Cardiac ventricle fibroblast (primary cell): Measurements from ENCODE around the gene ZNF865. TPM values are rescaled to one million over a fixed set of nuclear protein-coding genes. Genes with fewer than 3 reads are reported as not detected.

Experiments
- total RNA-seq: library from RNA; depleted of rRNA; stranded (reverse); fragments of >200 nt; gene quantifications from 2 replicates; pipeline ENCODE4 v1.2.3, GENCODE V29; 2015

Gene ZNF865
- total RNA-seq: 6.8 and 7.6 TPM in 2 replicates

GRCh38 chr19:55605637-55606470 is at the start of gene ZNF865:
TSS of gene ZNF865 (plus strand) at chr19:55605647. CDS start at chr19:55613619, 7,972 bp downstream.

GRCh38 chr19:55580628-55581144 is 24.8 kb upstream of the ZNF865 start, which contains the start of gene ZNF579:
TSS of gene ZNF579 (minus strand) at chr19:55580848. CDS start at chr19:55579639, 1,209 bp downstream.

GRCh38 chr19:55599468-55599841 is 6.0 kb upstream of the ZNF865 start, which contains the start of gene FIZ1:
TSS of gene FIZ1 (minus strand) at chr19:55599517. CDS start at chr19:55597865, 1,652 bp downstream.

GRCh38 chr19:55599842-55600661 is 5.4 kb upstream of the ZNF865 start, which contains the start of gene ZNF524:
TSS of gene ZNF524 (plus strand) at chr19:55600288. CDS start at chr19:55602113, 1,825 bp downstream.

GRCh38 chr19:55624109-55625003 is 18.9 kb downstream of the ZNF865 start, which contains the start of gene ZNF784:
TSS of gene ZNF784 (minus strand) at chr19:55624566. CDS start at chr19:55624561, 5 bp downstream.

GRCh38 chr19:55640577-55641425 is 35.4 kb downstream of the ZNF865 start, which contains the start of gene ZNF580:
TSS of gene ZNF580 (plus strand) at chr19:55641002. CDS start at chr19:55642509, 1,507 bp downstream.

GRCh38 chr19:55643003-55643886 is 37.8 kb downstream of the ZNF865 start, which contains the start of gene ZNF581:
TSS of gene ZNF581 (plus strand) at chr19:55643649. CDS start at chr19:55644572, 923 bp downstream.

GRCh38 chr19:55647732-55648584 is 42.5 kb downstream of the ZNF865 start, which contains the start of gene CCDC106:
TSS of gene CCDC106 (plus strand) at chr19:55648212. CDS start at chr19:55649047, 835 bp downstream.

GRCh38 chr19:55654868-55655647 is 49.6 kb downstream of the ZNF865 start, which contains the start of gene U2AF2:
TSS of gene U2AF2 (plus strand) at chr19:55655035. CDS start at chr19:55655105, 70 bp downstream.

Other genes with a start within 250 kb of the ZNF865 start
- gene GARIN5B, start 242.4 kb upstream of the ZNF865 start, total RNA-seq: not detected in 2 replicates
- 0.15 and 0.31 TPM in 2 replicates for gene IL11, start 235.2 kb upstream of the ZNF865 start, total RNA-seq
- not detected in 2 replicates for gene TMEM190, start 228.8 kb upstream of the ZNF865 start, total RNA-seq
- 0.19 and 0.83 TPM in 2 replicates for gene TMEM238, start 221.4 kb upstream of the ZNF865 start, total RNA-seq
- 656 and 731 TPM in 2 replicates for gene RPL28, start 219.7 kb upstream of the ZNF865 start, total RNA-seq
- 22.0 and 33.7 TPM in 2 replicates for gene UBE2S, start 197.9 kb upstream of the ZNF865 start, total RNA-seq
- gene SHISA7, start 162.3 kb upstream of the ZNF865 start, total RNA-seq: not detected in 2 replicates
- gene ISOC2, start 144.0 kb upstream of the ZNF865 start, total RNA-seq: 84.9 and 94.9 TPM in 2 replicates
- gene C19orf85, start 140.9 kb upstream of the ZNF865 start, total RNA-seq: not detected in 2 replicates
- gene ZNF628, start 129.0 kb upstream of the ZNF865 start, total RNA-seq: 5.8 and 8.5 TPM in 2 replicates
- 4.2 and 11.4 TPM in 2 replicates for gene NAT14, start 120.5 kb upstream of the ZNF865 start, total RNA-seq
- 70.0 and 81.2 TPM in 2 replicates for gene SSC5D, start 117.2 kb upstream of the ZNF865 start, total RNA-seq
- not detected in 2 replicates for gene SBK2, start 68.5 kb upstream of the ZNF865 start, total RNA-seq
- gene SBK3, start 60.1 kb upstream of the ZNF865 start, total RNA-seq: not detected in 2 replicates
- gene ZNF579, start 24.8 kb upstream of the ZNF865 start, total RNA-seq: 6.3 and 6.6 TPM in 2 replicates
- gene FIZ1, start 6.1 kb upstream of the ZNF865 start, total RNA-seq: 4.9 and 7.0 TPM in 2 replicates
- 17.9 and 21.6 TPM in 2 replicates for gene ZNF524, start 5.4 kb upstream of the ZNF865 start, total RNA-seq
- gene ZNF784, start 18.9 kb downstream of the ZNF865 start, total RNA-seq: 2.1 and 4.0 TPM in 2 replicates
- gene ZNF580, start 35.4 kb downstream of the ZNF865 start, total RNA-seq: 16.3 and 17.3 TPM in 2 replicates
- 37.1 and 44.1 TPM in 2 replicates for gene ZNF581, start 38.0 kb downstream of the ZNF865 start, total RNA-seq
- gene CCDC106, start 42.6 kb downstream of the ZNF865 start, total RNA-seq: 14.9 and 17.8 TPM in 2 replicates
- 86.1 and 111 TPM in 2 replicates for gene U2AF2, start 49.4 kb downstream of the ZNF865 start, total RNA-seq
- gene EPN1, start 69.6 kb downstream of the ZNF865 start, total RNA-seq: 164 and 197 TPM in 2 replicates
- not detected in 2 replicates for gene NLRP9, start 132.8 kb downstream of the ZNF865 start, total RNA-seq
- gene RFPL4A, start 153.4 kb downstream of the ZNF865 start, total RNA-seq: not detected in 2 replicates
- not detected in 2 replicates for gene RFPL4AL1, start 163.5 kb downstream of the ZNF865 start, total RNA-seq
- 0.06 TPM in 1 of 2 replicates, not detected in the other for gene NLRP11, start 226.4 kb downstream of the ZNF865 start, total RNA-seq
- gene NLRP4, start 230.9 kb downstream of the ZNF865 start, total RNA-seq: not detected in 2 replicates